PC-9 (cell line): ENCODE data around the gene ERCC2.

Experiments used
- CTCF ChIP-seq: fragments of 200-600 bp; sonication (generic); conservative IDR thresholded peaks from 2 replicates; pipeline ENCODE4 v1.6.1; 2017; ENCODE audit warnings: mixed run types, antibody characterized with exemption, mild to moderate bottlenecking, moderate library complexity
- EZH2 ChIP-seq: fragments of 200-600 bp; sonication (generic); IDR thresholded peaks from 2 replicates; pipeline ENCODE4 v1.8.0; 2017; ENCODE audit warnings: antibody characterized with exemption, low read depth

- no peak for TF ChIP-seq CTCF
- no peak for TF ChIP-seq EZH2
Observed at GRCh38 chr19:45331411-45331810, 39.0 kb downstream of the ERCC2 start.
